ENCODE results near the gene SLC24A1. TPM values are rescaled to one million over a fixed set of nuclear protein-coding genes. Genes with fewer than 3 reads are reported as not detected.

SLC24A1 gene
- total and polyA plus RNA-seq, 2 of the 13 experiments (the other 11 are each of a cell fraction or from before 2014, with no cell fraction given): 5.9 to 8.3 TPM

DNA sequence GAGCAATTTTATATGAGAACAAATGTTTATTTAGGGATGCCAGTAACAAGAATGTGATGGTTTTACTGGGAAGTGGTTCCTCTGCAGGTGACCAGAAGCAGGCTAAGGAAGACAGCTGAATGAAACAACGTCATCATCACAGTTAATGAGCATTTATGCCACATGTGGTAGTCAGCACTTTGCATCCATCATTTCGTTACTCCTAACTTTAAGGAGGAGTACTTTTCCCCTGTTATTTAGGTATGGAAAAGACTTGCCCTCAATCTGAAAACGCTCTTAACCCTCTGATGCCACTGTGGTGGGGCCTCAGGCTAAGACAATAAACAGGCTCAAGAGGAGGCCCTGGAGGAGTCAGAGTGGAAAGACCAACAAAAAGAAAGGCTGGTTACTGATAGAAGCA is 42.0 kb upstream of the SLC24A1 start:
- intact Hi-C loops (cut with micrococcal nuclease; ENCODE audit: unreplicated experiment) (no loop called here), in situ Hi-C loops (cut with HindIII; ENCODE audit: extremely low pct_ligation_motif_present, low pct_unique_long_range_greater_than_20kb) (no loop called here)
- Histone ChIP-seq H3K27me3 (ENCODE audit: control insufficient read depth in 1 of 2, insufficient read depth in 2 of 2, low read length in 2 of 2) (no peaks in the 10 kb centered on the region), H4K20me1 (ENCODE audit: insufficient read depth, low read length) (no peaks in the 10 kb centered on the region), H3K4me2 (ENCODE audit: low read depth, low read length) (no peak overlapping the region), H2AFZ (ENCODE audit: low read length) (no peak overlapping the region), H3K79me2 (ENCODE audit: insufficient read depth, low read length) (no peaks in the 10 kb centered on the region), H3K4me3 (replicated peaks in 1 of 3; ENCODE audit: insufficient read depth in 1 of 3, low read depth in 2 of 3, low read length in 3 of 3) (no peak overlapping the region), H3K36me3 (replicated peaks in 1 of 2; ENCODE audit: control insufficient read depth in 1 of 2, insufficient read depth in 2 of 2, low read length in 2 of 2) (peaks cover 9 to 63% of the 10 kb centered on the region in 2 experiments), H3K9me3 (ENCODE audit: low read length) (no peaks in the 10 kb centered on the region), H3K27ac (ENCODE audit: extremely low read length, insufficient read depth, low read length) (no peak overlapping the region), H3K9ac (ENCODE audit: insufficient read depth, low read depth, low read length) (no peak overlapping the region), H3K4me1 (ENCODE audit: insufficient read depth, low read length) (peaks cover 25% of the 10 kb centered on the region)
- POLR2A ChIA-PET: interaction anchor here (1.4 kb wide), 1 partner anchor 32 kb away, joined by 6 read pairs; the partner anchor contains the start of gene INTS14
- no TSS peak for BruUV-seq (replicated peaks)
- TF ChIP-seq NR3C1 (CRISPR knock-in tag; IDR thresholded peaks at IDR 0.05) (no peak), HOXA9 (CRISPR knock-in tag; IDR thresholded peaks at IDR 0.05; ENCODE audit: borderline replicate concordance) (no peak), KLF13 (CRISPR knock-in tag; IDR thresholded peaks at IDR 0.05) (no peak), ZNF772 (CRISPR knock-in tag; IDR thresholded peaks at IDR 0.05) (no peak), KDM1A (CRISPR knock-in tag; IDR thresholded peaks at IDR 0.05) (no peak), ZBTB38 (CRISPR knock-in tag; IDR thresholded peaks at IDR 0.05) (no peak), FOXJ3 (CRISPR knock-in tag; IDR thresholded peaks at IDR 0.05; ENCODE audit: borderline replicate concordance) (no peak), KDM5A (IDR thresholded peaks at IDR 0.05; ENCODE audit: borderline replicate concordance, low read length) (no peak), ZNF430 (CRISPR knock-in tag; IDR thresholded peaks at IDR 0.05) (no peak), NPAS2 (CRISPR knock-in tag; IDR thresholded peaks at IDR 0.05; ENCODE audit: borderline replicate concordance) (no peak), ZKSCAN8 (CRISPR knock-in tag; IDR thresholded peaks at IDR 0.05; ENCODE audit: borderline replicate concordance) (no peak), ZNF207 (IDR thresholded peaks at IDR 0.05; ENCODE audit: borderline replicate concordance) (no peak), ATF1 (CRISPR knock-in tag; IDR thresholded peaks at IDR 0.05) (no peak), ZNF24 (IDR thresholded peaks at IDR 0.05) (no peak)
- TF ChIP-seq, protein P1, sequence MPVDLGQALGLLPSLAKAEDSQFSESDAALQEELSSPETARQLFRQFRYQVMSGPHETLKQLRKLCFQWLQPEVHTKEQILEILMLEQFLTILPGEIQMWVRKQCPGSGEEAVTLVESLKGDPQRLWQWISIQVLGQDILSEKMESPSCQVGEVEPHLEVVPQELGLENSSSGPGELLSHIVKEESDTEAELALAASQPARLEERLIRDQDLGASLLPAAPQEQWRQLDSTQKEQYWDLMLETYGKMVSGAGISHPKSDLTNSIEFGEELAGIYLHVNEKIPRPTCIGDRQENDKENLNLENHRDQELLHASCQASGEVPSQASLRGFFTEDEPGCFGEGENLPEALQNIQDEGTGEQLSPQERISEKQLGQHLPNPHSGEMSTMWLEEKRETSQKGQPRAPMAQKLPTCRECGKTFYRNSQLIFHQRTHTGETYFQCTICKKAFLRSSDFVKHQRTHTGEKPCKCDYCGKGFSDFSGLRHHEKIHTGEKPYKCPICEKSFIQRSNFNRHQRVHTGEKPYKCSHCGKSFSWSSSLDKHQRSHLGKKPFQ (CRISPR knock-in tag; IDR thresholded peaks at IDR 0.05; ENCODE audit: insufficient replicate concordance): no peak
- TF ChIP-seq, protein P2, sequence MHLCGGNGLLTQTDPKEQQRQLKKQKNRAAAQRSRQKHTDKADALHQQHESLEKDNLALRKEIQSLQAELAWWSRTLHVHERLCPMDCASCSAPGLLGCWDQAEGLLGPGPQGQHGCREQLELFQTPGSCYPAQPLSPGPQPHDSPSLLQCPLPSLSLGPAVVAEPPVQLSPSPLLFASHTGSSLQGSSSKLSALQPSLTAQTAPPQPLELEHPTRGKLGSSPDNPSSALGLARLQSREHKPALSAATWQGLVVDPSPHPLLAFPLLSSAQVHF (CRISPR knock-in tag; IDR thresholded peaks at IDR 0.05): no peak
- 95% methylated on average over 3 of the region's 3 CpGs for WGBS (ENCODE audit: low lambda C conversion rate)
- ATAC-seq (no peak; the same call in 1 of the 3 replicates), FAIRE-seq (no peak), DNase-seq (ENCODE audit: low spot score) (no peak)
- CTCF ChIA-PET (ENCODE audit: low intra/inter-chr PET ratio, low total read pairs): no interaction called here
